D341Med (cell line): Measurements from ENCODE around the gene DNAJC1.
"Not testable (repeated sequence)": the region's sequence is repeated elsewhere in the genome, so short reads cannot be mapped to it uniquely, and the experiment has no call there.

Source experiments
- DNase-seq: peaks from one replicate; pipeline ENCODE4 v3.0.0; 2012; ENCODE audit warnings: low spot score

Gene DNAJC1, protein sequence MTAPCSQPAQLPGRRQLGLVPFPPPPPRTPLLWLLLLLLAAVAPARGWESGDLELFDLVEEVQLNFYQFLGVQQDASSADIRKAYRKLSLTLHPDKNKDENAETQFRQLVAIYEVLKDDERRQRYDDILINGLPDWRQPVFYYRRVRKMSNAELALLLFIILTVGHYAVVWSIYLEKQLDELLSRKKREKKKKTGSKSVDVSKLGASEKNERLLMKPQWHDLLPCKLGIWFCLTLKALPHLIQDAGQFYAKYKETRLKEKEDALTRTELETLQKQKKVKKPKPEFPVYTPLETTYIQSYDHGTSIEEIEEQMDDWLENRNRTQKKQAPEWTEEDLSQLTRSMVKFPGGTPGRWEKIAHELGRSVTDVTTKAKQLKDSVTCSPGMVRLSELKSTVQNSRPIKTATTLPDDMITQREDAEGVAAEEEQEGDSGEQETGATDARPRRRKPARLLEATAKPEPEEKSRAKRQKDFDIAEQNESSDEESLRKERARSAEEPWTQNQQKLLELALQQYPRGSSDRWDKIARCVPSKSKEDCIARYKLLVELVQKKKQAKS

GRCh38 chr10:22003177-22003963 lies at the start of gene DNAJC1:
Gene DNAJC1, minus strand, starts transcription at chr10:22003730. Its CDS starts 296 bp downstream, at chr10:22003434.
- peak; percentile 98 for DNase-seq

GRCh38 chr10:22053048-22053447 lies 49.5 kb upstream of the DNAJC1 start:
- DNase-seq, result no peak

DNA sequence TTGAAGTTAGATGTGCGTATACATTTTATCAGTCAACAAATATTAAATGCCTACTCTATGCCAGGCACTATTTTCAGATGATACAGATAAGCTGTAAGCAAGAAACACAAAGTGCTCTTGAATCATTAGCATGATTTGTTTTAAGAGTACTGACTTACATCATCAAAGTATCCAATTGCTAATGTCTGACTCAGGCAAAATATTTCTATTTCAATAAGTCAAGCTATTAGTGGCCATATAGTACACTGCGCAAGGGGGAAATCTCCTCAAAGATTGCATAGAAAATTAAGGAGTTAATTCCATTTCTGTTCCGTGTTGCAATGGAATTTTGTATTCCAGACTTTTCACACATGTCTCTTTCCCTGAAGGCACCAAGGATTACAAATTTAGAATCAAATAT lies 46.1 kb upstream of the DNAJC1 start:
- no peak for DNase-seq

- DNase-seq, result no peak
Observed at GRCh38 chr10:22047812-22048211, 44.3 kb upstream of the DNAJC1 start.

DNA sequence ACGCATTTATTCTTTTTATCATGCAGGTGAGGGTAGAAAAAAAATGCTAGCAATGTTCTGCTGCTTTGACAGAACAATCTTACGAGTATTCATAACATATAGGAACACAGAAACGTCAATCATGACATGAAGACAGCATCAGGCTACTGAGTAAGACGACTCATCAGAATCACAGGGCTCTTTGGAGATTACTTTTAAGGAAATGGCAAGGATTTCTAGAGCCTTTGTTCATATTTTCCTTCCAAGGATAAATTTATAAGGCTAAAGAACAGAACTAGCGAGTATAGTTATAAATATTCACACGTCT lies 39.8 kb upstream of the DNAJC1 start:
- no peak for DNase-seq

DNA sequence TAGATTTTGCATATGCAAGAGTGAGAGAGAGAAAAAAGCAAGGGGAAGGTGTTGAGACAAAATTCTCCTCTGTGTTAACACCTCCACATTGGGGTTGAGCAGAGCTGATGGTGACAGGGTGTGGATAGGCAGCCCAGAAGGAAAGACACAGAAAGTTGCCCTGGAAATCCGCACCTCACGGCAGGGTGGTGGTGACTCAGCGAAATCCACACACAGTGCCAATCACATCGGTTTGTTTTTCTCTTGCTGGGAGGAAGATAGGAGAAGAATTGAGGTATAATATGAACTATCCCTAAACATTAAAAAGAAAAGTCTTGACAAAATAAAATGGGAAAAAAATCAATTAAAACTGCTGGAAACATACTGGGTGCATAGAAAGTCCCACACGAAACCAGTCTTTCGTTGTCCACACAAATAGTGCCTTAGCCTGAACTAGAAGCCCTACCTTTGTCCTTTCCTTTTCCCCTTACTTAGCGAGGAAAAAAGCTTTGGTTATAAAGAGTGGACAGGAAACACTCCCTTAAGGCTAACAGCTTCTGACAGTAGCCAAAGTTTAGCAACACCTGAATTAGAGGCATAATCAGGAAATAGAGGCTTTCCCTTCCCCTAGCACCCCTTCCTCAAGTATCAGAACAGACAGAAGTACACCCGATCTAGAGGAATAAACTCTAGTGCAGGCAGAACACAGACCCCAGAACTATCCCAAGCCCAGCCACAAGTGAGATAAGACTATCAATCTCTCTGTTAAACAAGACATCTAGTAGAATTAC lies 39.2 kb upstream of the DNAJC1 start:
- no peak for DNase-seq

- no peak for DNase-seq
Observed at GRCh38 chr10:22034333-22034732, 30.8 kb upstream of the DNAJC1 start.

- DNase-seq, result not testable (repeated sequence)
Observed at GRCh38 chr10:22032268-22032667, 28.7 kb upstream of the DNAJC1 start.

DNA sequence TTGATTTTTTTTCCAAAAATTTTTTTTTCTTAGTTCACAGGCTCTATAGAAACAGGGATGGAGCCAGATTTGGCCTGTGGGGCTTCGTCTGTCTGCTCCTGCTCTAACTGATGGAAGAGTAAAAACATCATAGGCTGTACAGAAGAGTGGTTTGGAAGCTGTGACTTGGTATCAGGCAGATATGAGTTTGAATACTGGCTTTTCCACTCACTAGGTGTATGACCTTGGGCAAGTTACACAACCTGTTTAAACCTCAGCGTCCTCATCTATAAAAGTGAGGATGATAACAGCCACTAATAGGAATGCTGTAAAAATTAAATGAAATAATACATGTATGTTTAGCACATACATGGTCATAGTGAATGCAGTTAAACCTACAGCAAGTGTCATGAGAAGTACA lies 26.9 kb upstream of the DNAJC1 start:
- no peak for DNase-seq

DNA sequence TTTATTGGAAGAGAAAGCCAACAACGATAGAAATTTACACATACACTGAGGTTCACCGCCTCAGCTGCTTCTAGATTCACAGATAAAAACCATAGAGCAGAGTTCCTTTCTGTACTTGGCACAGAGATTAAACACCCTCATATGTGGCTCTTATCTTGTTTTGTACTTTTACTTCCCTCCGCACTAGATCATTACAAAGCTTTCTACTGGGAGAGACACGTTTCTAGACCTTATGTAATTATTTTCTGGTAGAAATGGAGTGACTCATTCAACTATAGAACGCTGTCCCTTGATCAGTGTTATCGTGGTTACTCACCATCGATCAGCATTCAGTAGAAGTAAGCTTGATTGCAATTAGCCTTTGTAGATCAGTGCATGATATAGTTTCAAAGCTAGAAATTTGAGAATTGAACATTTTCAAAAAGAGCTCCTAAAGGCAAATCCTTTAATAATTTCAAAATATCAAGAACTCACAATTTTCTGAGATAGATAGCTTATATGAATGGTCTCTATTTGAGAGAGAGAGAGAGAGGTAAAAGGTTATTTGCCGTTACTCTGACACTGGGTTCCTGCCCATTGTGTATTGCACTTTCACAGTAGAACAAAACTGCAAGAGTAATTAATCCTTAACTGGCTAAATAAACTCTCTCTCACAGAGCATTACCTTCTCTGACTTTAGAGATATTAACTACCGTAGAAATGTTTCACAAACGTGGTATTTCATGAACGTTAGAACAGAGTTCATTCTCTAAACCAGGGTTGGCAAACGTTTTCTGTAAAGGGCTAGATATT lies 26.1 kb upstream of the DNAJC1 start:
- no peak for DNase-seq

DNA sequence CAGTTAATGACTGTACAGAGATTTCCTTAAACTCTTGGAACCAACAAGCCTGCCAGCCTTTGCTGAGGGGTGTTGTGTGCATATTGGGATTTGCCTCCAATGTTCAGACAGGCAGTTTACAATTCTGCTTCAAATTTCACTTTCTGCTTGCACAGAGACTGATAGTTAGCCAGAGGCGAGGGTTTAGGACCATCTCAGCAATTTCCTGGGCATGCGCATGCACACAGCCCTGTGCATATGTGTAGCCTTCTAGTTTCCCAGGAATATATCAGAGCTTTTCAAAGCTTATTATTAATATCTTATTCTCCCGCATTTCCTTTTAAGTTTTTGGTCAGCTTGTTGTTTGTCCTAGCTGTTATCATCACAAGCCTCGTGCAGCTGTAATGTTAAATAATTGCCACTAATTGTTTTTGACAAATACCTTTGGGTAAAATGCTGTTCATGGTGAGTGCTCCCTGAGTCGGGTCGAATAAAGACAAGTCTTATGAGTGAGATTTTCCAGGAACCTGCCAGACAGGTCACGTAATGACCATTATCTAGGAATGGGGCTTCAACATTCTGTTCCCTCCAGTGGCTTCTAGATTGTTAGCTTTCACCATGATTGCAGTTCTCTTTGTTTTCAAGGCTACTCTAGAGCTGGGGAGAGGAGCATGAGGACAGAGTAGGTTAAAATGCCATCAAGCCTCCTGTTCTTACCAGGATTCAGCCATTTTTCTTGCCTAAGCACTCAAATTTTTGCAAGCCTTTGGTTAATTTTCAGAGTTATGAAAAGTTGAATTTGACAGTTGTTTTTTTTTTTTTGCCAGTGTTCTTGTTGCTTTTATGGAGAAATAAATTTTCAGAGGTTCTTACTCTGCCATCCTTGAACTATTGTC lies 24.1 kb upstream of the DNAJC1 start:
- DNase-seq, result no peak

DNA sequence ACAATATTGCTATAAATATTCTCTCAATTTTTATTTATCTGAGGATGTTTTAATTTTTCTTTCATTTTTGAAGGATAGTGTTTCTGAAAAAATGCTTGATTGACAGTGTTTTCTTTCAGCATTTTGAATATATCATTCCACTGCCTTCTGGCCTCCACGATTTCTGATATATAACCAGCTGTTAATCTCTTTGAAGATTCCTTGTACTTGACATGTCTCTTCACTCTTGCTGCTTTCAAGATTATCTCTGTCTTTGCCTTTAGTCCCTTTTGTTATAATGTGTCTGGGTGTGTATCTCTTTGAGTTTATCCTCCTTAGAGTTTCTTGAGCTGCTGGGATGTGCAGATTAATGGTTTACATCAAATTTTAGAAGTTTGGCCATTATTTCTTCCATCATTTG lies 22.8 kb upstream of the DNAJC1 start:
- no peak for DNase-seq

DNA sequence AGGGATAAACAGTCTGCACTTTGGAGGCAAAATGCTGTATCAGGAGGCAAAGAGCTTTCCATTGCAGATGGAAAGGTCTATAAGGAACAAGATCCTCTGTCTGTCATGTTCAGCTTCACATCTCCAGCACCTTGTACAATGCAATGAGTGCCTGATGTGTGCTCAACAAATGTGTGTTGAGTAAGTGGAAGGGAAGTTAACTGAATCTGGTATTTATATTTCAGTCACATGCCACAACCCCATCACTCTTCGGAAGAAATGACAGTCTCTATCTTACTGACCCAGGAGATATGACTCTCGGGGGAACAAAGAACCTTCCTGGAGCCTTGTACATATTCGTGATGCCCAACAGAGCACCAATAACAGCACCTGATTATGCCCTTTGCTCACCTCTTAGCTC lies 20.0 kb upstream of the DNAJC1 start:
- DNase-seq, result no peak

DNA sequence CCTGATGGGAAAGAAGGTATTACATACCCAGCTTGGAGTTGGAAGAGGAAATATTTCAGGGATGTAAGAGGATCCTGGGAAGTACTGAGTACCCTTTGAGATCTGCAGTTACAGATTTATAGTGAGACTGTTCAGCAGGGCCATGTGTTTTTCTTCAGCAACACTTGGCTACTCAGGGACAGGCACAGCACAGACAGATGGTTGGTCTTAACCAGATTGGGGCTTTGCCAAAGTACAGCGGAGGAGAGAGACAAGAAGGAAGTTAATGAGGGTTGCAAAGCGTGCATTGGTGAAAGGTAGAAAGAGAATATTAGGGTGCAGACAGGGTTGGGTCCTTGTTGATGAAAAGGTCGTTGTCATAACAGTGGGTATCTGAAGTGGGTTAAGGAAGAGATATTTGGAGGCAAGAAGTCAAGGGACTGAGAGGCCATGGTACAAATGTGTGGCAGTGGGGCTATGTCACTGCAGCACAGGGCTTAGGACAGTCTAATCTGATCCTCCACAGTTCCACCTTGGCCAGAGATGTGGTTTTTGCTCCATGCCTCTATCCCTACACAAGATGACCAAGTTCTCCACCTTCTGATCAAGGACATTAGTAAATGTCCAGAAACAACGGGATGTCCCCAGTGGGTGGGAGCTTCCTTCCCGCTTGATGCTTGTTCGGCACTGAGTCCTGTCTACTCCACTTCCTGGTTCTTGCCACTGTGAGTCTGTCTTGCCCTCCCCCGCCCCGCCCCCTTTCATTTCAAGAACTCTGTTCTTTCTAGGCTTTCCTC lies 18.9 kb upstream of the DNAJC1 start:
- peak; percentile 29 for DNase-seq

DNA sequence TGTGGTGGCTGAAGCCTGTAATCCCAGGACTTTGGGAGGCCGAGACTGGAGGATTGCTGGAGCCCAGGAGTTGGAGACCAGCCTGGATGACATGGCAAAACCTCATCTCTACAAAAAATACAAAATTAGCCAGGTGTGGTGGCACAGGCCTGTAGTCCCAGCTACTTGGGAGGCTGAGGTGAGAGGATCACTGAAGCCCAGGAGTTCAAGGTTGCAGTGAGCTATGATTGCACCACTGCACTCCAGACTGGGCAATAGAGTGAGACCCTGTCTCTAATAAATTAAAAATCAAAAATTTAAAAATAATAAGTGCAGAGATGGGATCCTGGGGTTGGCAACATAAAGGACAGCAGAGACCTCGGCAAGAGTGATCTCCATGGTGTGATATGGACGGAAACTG lies 17.6 kb upstream of the DNAJC1 start:
- not testable (repeated sequence) for DNase-seq

GRCh38 chr10:22017283-22018020 lies 13.9 kb upstream of the DNAJC1 start:
- DNase-seq, result no peak

- DNase-seq, result no peak
Observed at GRCh38 chr10:22016046-22016705, 12.6 kb upstream of the DNAJC1 start.

DNA sequence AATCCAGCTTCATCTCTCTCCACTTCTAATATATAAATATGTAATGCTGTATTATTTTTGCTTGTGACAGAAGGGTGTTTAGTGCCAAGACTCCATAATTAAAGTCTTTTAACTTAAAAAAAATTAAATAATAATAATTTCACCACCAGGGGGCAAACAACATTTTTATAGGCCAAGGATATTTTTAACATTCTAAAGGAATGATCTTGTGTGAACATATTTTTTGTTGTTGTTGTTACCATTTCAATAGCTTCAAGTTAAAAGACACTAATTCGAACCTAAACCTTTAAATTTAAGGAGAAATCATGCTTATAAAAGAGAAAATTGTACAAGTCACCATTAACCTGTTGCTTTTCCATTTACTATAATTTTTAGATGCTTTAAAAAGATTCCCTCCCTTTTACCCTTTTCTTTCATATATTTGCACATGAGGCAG lies 7.5 kb upstream of the DNAJC1 start:
- DNase-seq, result no peak

- DNase-seq, result no peak
Observed at GRCh38 chr10:22010539-22010938, 7.0 kb upstream of the DNAJC1 start.
